ENCODE results near the gene TCFL5. TPM values are rescaled to one million over a fixed set of nuclear protein-coding genes. Genes with fewer than 3 reads are reported as not detected.

TCFL5 gene
- 3.8 to 5.2 TPM (median 4.5 TPM) in 5 replicates for total RNA-seq (2022; extraction: Qiagen RNA extraction; ENCODE audit: low read depth)

GRCh38 chr20:62861726-62862336, at the start of gene TCFL5:
Gene TCFL5, minus strand, starts transcription at chr20:62861822. Its CDS starts 152 bp downstream, at chr20:62861670.

GRCh38 chr20:62816884-62817873, 44.4 kb downstream of the TCFL5 start, which contains the start of gene COL9A3:
Gene COL9A3, plus strand, starts transcription at chr20:62817050. Its CDS starts 15 bp downstream, at chr20:62817065.

GRCh38 chr20:62804627-62805154, 56.9 kb downstream of the TCFL5 start, which contains the start of gene OGFR:
Gene OGFR, plus strand, starts transcription at chr20:62804835. Its CDS starts 25 bp downstream, at chr20:62804860.

Other genes with a start within 250 kb of the TCFL5 start
- gene SLCO4A1, start 219.3 kb downstream of the TCFL5 start, total RNA-seq (2022; extraction: Qiagen RNA extraction; ENCODE audit: low read depth) = 4.5 to 9.1 TPM (median 8.6 TPM) in 5 replicates
- gene NTSR1, start 153.0 kb downstream of the TCFL5 start, total RNA-seq (2022; extraction: Qiagen RNA extraction; ENCODE audit: low read depth) = 0.09 to 0.45 TPM (median 0.16 TPM) in 5 replicates
- gene MRGBP, start 65.3 kb downstream of the TCFL5 start, total RNA-seq (2022; extraction: Qiagen RNA extraction; ENCODE audit: low read depth) = 21.4 to 26.5 TPM (median 24.2 TPM) in 5 replicates
- 39.8 to 50.5 TPM (median 45.6 TPM) in 5 replicates for gene OGFR, start 57.0 kb downstream of the TCFL5 start, total RNA-seq (2022; extraction: Qiagen RNA extraction; ENCODE audit: low read depth)
- 0.40 to 0.72 TPM (median 0.50 TPM) in 5 replicates for gene COL9A3, start 44.8 kb downstream of the TCFL5 start, total RNA-seq (2022; extraction: Qiagen RNA extraction; ENCODE audit: low read depth)
- gene DIDO1, start 64.7 kb upstream of the TCFL5 start, total RNA-seq (2022; extraction: Qiagen RNA extraction; ENCODE audit: low read depth) = 21.5 to 25.3 TPM (median 22.7 TPM) in 5 replicates
- 20.4 to 23.8 TPM (median 22.2 TPM) in 5 replicates for gene GID8, start 76.3 kb upstream of the TCFL5 start, total RNA-seq (2022; extraction: Qiagen RNA extraction; ENCODE audit: low read depth)
- 0.05 to 0.08 TPM in 2 of 5 replicates, not detected in the others for gene SLC17A9, start 90.9 kb upstream of the TCFL5 start, total RNA-seq (2022; extraction: Qiagen RNA extraction; ENCODE audit: low read depth)
- not detected in 5 replicates for gene BHLHE23, start 145.1 kb upstream of the TCFL5 start, total RNA-seq (2022; extraction: Qiagen RNA extraction; ENCODE audit: low read depth)